Skeletal muscle cell (primary cell): ENCODE results near the gene ZMYND8.
A peak's percentile ranks its signal among the peaks of the same experiment; 100 is the strongest.

Source experiments
- DNase-seq: peaks from one replicate; pipeline ENCODE4 v3.0.0-alpha.2; 2010; ENCODE audit warnings: low read depth
- H3K4me3 ChIP-seq: 2 replicates; pipeline ENCODE4 v1.5.1; 2011; ENCODE audit warnings: low read depth, mild to moderate bottlenecking, control low read depth, low read length, moderate library complexity

ZMYND8 gene

DNA sequence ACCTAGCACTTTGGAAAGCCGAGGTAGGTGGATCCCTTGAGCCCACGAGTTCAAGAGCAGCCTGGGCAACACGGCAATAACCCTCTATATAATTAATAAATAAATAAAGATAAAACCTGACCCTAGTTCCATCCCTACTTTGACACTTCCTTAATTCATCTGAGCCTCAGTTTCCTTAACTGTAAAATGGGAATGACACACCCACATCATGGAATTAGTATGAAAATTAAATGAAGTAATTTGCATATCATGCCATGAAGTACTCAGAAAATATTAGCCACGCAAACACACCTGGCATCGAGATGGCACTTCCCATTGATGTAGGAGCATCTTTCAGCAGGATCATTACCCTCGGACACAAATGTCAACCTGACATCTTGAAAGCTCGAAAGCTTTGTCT is 19.1 kb downstream of the ZMYND8 start:
- no peak overlapping the region for H3K4me3 ChIP-seq
- DNase-seq, result no peak

DNA sequence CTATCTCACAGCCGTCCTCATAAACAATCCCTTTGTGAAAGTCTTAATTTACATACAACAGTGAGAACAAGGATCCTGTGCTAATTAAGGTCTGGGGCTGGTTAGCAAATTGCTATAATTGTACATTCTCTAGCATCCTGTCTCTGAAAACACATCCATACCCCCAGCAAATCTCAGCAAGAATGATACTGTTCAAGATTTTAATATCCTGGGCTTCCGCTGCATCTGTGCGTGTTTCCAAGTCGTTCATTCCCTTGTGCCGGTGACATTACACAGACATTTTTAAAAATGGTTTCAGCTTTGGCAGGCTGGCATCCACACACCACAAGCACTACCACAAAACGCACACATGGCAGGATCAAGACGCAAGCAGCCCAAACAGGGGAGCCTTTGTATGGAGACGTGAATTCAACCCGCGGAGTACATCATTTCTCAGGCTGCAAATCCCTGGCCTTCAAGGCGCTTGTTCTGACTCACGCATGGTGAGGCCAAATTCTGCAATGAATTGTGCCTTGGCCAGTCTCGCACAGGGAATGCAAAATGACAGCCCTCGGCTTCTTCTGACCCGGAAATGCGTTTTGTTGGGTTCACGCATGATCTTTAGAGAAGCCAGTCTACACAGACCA is 20.3 kb downstream of the ZMYND8 start:
- peak; percentile 82 for DNase-seq
- H3K4me3 ChIP-seq, result no peak overlapping the region

DNA sequence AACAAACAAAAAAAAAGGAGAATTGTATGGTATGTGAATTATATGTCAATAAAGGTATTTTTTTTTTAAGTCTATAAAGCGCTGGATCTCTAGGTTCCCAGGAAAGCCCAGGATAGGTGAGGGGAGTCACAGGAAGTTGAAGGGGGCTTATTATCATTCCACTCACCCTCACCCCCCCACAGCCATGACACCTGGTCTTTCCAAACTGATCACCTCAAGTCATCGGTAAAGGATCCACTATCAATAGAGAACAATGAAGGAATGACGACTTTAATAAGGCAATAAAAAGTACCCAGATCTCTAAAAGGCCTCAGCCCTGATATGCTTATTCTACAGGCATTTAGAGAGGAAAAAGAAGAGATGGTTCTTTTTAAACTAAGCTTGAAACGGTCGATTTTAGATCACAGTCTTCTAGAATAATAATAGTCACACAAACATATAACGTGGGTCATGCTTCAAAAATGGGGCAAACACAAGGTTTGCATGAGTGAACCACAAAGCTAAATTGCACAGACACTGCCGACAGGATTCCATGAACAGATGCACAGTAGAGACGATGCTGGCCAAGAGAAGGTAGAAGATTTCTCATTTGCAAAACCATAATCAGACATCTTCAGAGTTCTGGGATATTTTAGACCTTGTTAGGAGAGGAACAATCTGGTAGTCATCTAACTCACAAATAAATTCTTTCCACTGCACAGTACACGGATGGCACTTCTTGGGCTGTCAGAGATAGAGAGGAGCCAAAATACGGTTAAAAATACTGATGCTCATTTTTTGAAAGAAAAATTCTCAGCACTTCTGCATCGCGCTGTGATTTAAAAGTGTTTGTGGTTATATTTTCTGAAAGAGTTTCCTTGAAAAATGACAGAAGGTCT is 21.0 kb downstream of the ZMYND8 start:
- DNase-seq, result no peak
- H3K4me3 ChIP-seq, result no peak overlapping the region

DNA sequence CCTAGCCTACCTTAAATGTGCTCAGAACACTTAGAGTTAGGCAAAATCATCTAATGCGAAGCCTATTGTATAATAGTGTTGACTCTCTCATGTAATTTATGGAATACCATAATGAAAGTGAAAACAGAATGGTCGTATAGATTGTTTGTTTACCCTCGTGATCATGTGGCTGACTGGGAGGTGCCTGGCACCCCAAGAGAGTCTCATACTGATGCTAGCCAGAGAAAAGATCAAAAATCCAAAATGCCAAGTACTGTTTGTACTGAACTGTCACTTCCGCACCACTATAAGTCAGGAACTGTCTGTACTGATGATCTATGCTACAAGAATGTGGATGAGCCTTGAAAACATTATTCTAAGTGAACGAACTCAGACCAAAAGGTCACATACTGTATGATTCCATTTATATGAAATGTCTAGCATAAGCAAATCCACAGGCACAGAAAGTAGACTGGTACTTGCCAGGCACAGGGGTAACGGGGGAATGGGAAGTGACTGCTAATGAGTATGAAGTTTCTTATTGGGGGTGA is 22.4 kb downstream of the ZMYND8 start:
- no peak overlapping the region for H3K4me3 ChIP-seq
- DNase-seq, result peak; percentile 95

DNA sequence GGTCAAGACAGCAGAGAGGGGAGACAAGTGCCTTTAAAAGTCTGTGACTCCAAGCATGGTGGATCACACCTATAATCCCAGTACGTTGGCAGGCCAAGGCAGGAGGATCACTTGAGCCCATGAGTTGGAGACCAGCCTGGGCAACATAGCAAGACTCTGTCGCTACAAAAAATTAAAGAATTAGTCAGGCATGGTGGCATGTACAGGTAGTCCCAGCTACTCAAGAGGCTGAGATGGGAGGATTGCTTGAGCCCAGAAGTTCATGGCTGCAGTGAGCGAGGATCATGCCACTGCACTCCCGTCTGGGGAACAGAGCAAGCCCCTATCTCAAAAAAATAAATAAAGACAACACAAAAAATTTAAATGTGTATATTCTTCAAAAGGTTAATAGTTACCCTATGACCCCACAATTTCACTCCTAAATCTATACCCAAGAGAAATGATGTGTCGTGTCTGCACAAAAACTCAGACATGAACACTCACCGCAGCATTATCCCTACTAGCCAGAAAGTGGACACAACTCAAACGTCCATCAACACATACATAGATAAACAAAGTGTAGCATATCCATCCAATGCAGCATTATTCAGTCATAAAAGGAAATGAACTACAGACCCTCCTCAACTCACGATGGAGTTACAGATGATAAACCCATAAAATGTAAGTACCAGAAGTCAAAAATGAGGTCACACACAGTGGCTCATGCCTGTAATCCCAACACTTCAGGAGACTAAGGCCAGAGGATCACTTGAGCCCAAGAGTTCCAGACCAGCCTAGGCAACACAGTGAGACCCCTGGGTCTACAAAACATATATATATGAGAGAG is 23.9 kb downstream of the ZMYND8 start:
- no peak overlapping the region for H3K4me3 ChIP-seq
- no peak for DNase-seq

GRCh38 chr20:47330933-47331708 is 25.4 kb downstream of the ZMYND8 start:
- H3K4me3 ChIP-seq, result no peak overlapping the region
- peak; percentile 80 for DNase-seq

- no peak for DNase-seq
- no peak overlapping the region for H3K4me3 ChIP-seq
Measured at GRCh38 chr20:47330071-47330470, 26.4 kb downstream of the ZMYND8 start.

GRCh38 chr20:47328129-47328528 is 28.4 kb downstream of the ZMYND8 start:
- no peak for DNase-seq
- no peak overlapping the region for H3K4me3 ChIP-seq

GRCh38 chr20:47327711-47328110 is 28.8 kb downstream of the ZMYND8 start:
- no peak for DNase-seq
- H3K4me3 ChIP-seq, result no peak overlapping the region

DNA sequence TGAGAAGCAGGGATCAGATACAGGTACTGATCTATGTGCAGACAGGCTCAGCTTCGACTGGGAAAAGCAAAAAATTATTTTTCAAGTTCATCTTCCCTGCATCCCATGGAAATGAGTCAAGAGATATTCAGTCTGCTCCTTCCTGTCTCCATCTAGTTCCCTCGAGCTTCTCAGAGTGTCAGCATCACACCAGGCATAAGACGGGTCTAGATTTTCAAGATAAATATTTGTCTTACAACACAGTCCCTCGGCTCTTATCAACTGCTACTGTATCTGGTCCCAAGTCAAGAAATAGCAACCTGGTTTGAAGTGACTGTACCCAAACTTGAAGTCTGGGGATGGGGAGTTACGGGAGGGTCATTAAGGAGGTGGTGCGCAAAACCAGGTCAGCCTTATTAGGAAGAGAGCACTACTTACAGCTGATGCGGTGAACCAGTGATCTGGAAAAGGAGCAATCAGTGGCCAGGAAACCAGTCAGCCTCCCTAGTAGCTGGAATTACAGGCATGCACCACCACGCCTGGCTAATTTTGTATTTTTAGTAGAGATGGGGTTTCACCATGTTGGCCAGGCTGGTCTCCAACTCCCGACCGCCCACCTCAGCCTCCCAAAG is 29.7 kb downstream of the ZMYND8 start:
- DNase-seq, result no peak
- no peak overlapping the region for H3K4me3 ChIP-seq

DNA sequence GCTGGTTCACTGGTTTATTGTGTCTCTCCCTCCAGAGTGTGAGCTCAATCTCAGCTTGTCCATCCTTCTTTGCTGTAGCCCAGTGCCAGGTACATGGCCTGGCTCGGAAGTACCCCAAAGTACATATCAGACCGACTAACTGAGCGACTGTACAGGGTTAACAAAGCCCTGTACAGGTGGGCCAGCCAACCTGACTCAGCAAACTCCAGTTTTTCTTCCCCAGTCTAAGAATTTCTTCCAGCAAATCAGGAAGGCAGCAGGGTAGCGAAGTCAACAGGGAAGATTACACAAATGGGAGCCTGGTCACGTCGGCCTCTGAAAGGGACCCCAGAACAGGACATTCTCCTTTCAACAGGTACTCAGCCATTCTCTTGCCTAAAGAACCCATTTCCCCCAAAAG is 31.3 kb downstream of the ZMYND8 start:
- no peak overlapping the region for H3K4me3 ChIP-seq
- no peak for DNase-seq

DNA sequence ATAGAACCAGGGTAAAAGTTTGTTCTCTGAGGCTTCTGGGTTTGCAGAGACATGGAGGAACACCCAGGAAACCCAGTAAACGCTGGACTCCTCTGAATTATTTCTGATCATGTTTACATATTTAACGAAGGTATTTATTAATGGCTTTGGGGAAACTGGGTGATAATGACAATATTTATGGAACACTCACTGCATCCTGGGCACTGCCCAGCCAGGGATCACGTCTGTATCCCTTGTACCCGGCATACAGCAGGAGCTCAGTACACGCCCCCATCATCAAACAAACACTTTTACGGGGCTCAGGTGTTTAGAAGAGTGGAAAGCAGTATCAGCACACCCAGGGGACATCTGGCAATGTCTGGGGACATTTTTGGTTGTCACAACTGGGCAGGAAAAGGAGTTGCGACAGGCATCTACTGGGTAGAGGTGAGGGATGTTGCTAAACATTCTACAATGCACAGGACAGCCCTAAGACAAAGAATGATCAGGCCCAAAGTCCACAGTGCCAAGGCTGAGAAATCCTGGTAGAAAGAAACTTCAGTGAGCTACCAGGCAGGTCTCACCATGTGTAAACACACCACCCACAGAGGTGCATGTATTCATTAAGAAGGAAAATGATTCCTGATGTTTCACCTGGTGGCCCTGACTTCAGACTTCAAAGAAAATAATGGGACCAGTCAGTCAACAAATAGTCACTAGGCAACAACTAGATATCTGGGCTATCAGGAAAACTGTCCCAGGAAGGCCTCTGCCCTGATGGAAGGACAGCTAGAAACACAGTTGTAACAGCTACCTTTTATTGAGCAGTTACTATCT is 35.3 kb downstream of the ZMYND8 start:
- DNase-seq, result no peak

DNA sequence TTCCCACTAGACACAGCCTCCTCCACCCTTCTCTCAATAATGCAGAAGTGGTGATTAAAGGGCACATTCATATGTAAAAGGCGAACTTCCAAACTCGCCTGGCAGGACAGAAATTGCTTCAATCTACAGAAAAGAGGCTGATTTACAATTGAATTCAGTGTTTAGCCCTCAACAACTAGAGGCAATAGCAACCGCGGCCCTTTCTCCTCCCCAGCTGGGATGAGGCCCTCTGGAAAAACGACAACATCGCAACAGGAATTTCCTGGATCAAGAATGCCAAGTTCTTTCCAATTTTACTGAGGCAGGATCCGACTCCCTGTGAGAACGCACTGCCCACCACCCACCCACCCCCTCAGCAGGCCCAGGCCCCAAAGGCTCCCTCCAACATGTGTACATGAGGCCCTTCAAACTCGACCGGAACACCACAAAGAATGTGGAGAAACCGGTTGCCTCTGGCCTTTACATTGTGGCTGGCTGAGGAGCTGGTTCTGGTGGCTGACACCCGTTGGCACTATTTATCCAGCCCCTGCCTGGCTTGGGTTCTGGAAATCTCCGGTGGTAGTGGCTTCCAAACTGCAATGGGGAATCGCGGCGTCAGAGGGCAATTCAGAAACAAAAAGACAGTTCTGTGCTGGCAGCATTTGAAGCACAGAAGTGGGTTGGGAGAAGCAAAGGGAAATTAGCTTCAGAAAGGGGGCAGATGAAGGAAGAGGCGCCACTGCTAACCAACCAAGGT is 36.8 kb downstream of the ZMYND8 start:
- no peak overlapping the region for H3K4me3 ChIP-seq
- DNase-seq, result peak; percentile 78

More for the DNA sequence above, 35.3 kb downstream of the ZMYND8 start:
- H3K4me3 ChIP-seq, result no peak overlapping the region

DNA sequence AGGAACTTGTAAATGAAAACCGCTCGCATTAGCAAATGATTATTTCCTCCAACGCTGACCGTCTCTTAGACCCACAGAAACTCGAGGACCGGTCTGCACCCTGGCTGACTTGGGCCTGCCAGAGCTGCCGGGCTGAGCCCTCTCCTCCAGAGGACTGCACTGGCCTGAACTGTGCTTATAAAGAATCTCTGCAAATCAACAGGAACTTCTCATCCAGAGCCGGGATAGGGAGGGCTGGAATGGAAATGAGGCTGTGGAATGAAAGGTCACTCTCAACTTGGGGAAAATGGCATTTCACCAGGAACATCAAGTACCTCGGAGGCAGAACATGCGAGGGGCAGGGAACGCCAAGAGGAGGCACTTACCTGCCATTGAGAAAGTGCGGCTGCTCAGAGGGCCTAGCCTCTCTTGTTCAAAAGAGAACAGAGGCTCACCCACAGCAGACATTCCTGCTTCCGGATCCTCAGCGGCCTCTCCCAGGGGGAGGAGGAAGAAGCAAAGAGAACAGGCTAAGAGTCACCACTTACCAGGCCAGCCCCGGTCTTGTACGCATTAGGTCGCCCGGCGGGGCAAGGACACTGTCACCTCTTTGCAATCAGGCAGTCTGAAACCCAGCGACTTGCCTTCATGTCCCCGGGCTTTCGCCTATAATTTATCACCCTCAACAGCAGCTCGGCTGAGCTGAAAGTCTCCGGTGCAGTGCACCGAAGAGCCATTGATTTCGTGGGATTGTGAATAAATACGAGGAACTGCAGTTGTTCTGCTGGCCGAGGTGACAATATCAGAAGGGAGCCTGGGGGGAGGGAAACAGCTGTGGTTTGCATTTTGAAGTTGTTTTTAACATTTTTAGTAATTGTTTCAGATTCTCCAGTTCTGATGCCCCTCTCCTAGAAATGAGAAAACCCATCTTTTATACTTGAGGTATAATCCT is 37.6 kb downstream of the ZMYND8 start:
- H3K4me3 ChIP-seq, result peak overlapping the region; percentile 5
- DNase-seq, result peak; percentile 72

DNA sequence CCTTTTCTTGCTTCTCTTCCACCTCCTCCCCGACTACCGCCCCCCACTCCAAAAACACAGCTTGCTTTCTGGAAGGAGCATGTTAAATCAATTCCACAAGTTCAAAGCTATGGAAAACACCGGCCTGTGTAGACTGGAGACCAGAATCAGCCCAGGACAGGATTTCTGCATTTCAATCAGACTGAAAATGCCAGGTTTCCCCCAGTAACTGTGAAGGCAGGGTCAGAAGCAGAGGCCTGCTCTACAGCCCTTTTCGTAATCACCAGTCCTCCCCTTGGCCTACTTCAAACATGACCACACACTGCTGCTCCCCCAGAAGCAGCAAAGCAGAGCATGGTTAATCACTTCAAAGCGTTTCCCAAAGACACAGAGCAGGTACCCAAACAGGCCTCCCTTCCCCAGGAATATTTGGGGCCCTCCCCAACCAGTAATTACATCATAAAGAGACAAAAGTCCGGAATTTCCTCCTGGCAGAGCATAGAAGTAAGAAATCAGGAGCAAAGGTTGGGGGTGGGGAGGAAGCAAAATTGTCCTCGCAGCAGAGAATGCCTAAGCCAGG is 38.4 kb downstream of the ZMYND8 start:
- peak; percentile 51 for DNase-seq
- H3K4me3 ChIP-seq, result peak overlapping the region; percentile 2
